HG02870 (cell line): Measurements from ENCODE around the gene MTNR1A.
"Not testable (repeated sequence)": the region's sequence is repeated elsewhere in the genome, so short reads cannot be mapped to it uniquely, and the experiment has no call there.

ENCODE experiments used
- ATAC-seq: cut with Tn5 transposase; IDR thresholded peaks from one replicate; pipeline ENCODE4 v1.9.1; 2021; ENCODE audit warnings: mild to moderate bottlenecking, moderate library complexity; ENCODE audit not compliant: unreplicated experiment

MTNR1A gene

DNA sequence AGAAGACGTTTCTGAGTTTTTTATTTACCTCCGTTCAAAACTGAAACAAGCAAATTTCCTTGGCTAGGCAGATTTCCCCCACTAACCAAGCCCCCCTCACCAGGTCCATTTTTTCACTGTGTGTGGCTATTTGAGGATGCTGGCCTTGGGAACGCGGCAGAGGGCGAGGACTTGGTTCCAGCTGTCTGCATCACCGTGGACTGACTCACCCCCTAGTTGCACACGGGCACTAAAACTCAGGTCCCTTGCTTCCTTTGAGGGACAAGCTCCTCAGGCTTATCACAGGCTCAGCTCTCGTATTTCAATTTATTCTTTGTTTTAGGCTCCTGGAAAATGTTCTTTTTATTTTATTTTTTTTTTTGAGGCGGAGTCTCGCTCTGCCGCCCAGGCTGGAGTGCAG is 8.4 kb upstream of the MTNR1A start:
- no peak for ATAC-seq

DNA sequence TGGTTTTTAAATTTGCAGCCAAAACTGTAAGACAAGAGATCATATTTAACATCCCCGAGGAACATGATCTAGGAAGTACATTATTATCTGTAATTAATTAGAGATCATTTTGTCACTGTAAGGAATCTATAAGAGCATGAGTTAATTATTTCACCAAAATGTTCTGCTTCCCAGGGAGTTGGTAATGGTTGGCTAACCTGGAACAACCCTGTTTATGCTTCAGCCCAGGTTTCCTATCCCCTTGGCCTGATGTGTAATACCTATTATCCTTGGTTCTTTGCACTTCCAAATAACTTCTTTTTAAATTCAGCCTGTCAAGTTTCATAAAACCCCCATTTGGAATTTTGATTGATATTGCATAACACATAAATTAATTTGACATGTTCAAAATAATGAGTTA is 6.4 kb upstream of the MTNR1A start:
- no peak for ATAC-seq

DNA sequence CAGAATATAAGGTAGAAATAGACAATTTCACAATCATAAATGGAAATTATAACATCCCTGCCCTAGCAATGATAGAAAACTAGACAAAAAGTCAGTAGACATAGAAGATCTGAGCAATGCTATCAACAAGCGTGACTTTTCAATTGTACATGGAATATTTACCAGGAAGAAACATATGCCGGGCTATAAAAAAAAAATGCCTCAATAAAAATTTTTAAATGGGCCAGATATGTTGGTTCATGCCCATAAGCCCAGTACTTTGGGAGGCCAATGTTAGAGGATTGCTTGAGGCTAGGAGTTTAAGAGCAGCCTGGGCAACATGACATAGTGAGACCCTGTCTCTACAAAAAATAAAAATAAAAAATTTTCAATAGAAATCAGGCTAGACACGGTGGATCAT is 5.3 kb upstream of the MTNR1A start:
- ATAC-seq = no peak

DNA sequence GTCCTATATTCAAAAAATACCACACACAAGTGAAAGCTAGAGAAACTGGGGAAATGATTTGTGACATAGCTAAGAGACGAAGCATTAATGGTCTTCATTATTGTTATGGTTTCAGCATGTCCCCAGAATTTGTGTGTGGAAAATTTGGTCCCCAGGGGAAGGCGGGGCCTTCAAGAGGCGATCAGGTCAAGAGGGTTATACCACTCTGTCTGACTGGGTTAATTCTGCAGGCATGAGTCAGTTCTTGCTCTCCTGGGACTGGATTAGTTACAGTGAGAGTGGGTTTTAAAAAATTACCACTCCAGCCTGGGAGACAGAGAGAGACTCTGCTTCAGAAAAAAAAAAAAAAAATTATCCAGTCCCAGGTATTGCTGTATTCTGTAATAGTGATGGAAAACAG is 2.1 kb upstream of the MTNR1A start:
- ATAC-seq = no peak

DNA sequence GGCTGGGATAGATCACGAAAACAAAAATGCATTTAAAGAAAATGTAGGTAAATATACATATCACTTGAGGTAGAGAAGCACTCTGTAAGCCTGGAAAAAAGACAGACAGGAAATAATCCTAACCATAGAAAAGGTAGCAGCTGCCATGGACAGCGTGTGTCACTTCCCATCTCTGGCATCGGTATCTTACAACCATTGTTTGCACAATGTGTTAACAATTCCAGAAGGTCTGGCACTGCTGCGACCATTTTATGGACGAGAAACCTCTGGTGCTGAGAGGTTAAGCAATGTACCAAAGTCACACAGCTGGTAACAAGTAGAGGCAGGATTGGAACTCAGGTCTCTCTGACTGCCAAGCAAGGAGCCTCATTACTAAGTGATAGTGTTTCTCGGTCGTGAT is 1.7 kb upstream of the MTNR1A start:
- ATAC-seq = no peak

DNA sequence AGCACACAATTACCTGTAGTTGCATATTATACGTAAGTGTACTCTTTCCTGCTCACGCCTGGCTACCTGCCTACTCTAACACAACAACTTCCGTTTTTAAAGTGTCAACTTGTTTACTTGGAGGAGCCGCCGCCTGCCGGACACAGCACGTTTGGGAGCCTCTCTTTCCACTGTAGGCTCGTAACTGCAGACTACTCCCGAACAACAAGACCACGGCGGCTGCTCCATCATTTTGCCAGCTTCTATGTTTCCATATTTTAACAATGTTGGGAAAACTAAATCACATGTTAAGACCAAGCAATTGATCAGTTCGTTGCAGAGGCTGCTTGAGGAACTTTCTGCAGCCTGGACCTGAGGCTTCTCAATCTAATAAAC is 841 bp downstream of the MTNR1A start:
- ATAC-seq = no peak

DNA sequence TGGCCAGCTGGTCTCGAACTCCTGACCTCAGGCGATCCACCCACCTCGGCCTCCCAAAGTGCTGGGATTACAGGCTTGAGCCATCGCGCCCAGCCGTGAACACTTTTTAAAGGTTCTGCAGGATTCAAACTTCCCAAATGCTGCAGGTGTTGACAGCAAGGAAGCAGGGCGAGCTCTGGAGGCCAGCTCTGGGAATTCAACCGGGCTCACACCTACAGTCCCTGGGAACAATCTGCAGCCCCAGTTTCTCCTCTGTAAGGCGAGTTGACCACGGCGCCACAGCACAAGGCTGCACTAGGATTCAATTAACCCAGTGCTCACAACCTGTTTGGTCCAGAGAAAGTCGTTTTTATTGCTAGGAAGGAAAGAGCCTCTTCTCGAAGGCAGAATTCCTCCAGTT is 1.6 kb downstream of the MTNR1A start:
- no peak for ATAC-seq

DNA sequence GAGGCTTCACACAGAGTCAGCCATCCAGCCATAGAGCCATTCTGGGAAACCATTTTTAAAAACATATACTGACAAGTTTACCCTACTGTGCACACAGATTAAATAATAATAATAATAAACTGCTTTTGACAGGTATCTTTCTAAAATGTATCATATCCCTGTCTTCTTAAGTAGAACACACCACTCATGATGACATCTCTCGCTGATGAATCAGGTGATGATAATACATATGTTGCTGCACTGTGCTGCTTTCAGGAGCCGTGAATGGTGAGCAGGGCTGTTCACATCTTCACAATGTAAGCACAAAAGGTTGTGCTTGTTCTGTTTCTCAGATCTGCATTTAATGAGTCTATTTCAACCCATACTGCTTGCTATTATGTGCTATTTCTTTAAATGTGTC is 3.5 kb downstream of the MTNR1A start:
- no peak for ATAC-seq

DNA sequence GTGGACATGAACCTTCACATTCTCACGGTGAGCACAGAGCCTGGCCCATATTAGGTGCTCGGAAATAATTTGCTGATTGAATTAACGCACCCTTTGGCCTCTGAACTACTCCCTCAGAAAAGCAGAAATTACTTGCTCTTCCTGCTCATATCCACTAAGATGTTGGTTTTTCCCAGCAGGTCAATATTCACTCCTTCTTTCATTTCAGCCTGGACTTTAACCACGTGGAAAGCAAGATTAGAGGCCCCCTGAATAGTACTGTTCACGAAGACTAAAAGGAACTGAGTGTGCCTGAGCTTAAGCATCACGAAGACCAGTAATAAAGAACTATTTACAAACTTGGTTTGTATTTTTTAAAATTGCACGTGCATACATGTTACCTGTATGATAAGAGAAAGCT is 9.9 kb downstream of the MTNR1A start:
- ATAC-seq = no peak

DNA sequence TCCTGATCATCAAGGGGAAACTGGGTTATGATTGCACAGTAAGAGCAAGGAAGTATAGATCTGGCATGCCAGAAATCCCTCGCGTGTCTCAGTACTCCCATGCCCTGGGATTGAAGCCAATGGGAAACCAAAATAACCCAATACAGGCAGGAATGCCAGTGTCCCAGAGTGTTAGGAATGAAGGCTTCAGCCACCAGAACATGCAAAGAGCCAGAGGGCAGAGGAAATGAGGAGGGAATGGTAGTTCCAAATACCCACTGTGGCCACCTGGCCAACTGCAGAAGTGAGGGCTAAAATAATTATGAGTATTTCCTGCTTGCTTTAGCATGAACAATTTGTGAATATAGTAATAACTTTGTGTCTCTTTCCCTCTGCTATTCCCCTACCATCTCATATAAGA is 12.2 kb downstream of the MTNR1A start:
- no peak for ATAC-seq

DNA sequence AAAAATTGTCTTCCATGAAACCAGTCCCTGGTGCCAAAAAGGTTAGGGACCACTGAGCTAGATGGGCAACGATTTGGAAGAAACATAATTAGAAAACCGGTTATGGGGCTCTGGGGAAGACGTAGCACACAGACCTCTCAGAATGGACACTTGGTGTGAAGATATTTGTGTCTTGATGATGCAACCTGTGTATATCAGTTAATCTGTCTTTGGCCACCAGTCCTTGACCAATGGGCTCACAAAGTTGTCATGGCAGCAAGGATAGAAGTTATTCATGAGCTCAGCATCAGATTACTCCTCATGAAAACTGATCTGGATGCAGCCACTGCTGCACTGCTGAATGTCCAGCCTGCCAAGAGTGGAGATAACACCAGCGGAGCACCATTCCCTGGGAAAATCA is 13.6 kb downstream of the MTNR1A start:
- no peak for ATAC-seq

DNA sequence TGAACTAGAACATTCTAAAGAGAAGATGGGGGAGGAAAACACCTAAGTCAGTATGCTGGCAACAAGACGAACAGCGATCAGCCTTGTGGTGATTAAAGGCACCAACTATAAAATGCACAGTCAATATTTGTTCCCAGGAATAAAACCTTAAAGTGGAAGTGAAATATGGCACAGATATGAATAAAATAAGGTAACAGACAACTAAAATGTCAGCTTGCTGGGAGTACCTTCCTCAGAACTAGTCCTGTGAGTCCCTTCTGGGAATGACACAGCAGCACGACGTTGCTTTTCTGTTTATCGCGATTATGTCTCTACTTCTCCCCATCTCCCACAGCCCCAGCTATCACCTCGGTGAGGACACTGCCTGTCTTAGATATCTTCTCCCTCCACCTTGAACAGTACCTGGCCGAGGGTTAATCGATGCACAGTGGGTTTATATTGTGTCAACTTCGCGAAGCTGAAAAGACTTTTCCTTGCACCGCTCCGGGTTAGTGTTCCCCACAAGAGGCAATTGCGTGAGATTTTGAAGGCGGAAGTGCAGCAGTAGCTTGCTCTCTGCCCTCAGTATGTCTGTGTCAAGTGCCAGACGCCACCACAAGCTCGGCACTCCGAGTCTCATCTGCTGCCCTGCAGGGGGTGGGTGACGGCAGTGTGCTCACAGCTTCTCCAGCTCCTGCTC is 17.4 kb downstream of the MTNR1A start:
- no peak for ATAC-seq

DNA sequence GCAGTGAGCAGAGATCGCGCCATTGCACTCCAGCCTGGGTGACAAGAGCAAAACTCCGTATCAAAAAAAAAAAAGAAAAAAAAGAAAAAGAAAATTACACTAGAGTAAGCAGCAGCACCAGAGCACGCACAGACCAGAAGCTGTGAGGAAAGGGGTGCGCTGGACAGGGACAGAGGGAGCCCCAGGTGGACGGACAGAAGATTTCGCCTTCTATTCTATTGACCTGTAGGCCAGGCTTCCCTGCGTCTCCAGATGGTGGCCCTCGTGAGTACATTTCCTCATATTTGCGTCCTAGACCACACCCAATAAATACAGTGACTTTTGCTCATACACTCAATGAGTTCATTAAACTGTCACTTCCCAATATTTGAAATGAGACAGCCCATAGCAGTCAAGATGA is 19.1 kb downstream of the MTNR1A start:
- no peak for ATAC-seq

DNA sequence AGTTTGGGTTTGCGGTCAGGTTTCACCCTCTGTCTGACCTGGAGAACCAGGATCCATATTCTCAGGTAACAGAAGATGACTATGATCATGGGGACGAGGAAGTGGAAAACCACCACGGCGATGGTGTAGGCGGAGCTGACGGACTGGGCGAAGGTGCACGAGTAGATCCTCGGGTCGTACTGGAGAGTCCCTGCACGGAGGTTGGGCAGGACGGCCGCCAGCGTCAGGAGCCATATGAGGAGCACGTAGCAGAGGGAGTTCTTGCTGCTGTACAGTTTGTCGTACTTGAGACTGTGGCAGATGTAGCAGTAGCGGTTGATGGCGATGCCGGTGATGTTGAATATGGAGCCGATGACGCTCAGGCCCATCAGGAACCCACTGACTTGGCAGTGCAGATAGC is 21.3 kb downstream of the MTNR1A start:
- no peak for ATAC-seq

DNA sequence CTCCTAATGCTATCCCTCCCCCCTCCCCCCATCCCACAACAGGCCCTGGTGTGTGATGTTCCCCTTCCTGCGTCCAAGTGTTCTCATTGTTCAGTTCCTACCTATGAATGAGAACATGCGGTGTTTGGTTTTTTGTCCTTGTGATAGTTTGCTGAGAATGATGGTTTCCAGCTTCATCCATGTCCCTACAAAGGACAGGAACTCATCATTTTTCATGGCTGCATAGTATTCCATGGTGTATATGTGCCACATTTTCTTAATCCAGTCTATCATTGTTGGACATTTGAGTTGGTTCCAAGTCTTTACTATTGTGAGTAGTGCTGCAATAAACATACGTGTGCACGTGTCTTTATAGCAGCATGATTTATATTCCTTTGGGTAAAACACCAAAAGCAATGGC is 31.4 kb downstream of the MTNR1A start:
- ATAC-seq = not testable (repeated sequence)

DNA sequence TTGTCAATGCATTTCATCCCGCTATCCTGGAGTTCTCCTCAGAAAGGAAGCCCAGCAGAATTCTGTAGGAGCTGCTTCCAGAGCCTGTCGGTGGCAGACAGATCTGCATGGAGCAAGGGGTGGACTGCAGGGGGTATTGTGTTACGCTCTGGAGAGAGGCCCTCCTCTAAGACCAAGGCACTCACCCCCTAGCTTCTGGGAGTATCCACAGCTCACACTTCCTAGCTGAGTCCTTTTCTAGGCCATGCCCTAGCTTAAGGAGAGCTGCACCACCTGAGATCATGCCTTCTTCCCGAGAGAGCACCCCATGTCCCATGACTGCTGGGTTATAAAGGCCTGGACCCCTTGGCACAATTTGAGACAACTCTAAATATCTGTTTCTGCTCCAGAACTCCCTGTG is 39.1 kb downstream of the MTNR1A start:
- ATAC-seq = no peak

DNA sequence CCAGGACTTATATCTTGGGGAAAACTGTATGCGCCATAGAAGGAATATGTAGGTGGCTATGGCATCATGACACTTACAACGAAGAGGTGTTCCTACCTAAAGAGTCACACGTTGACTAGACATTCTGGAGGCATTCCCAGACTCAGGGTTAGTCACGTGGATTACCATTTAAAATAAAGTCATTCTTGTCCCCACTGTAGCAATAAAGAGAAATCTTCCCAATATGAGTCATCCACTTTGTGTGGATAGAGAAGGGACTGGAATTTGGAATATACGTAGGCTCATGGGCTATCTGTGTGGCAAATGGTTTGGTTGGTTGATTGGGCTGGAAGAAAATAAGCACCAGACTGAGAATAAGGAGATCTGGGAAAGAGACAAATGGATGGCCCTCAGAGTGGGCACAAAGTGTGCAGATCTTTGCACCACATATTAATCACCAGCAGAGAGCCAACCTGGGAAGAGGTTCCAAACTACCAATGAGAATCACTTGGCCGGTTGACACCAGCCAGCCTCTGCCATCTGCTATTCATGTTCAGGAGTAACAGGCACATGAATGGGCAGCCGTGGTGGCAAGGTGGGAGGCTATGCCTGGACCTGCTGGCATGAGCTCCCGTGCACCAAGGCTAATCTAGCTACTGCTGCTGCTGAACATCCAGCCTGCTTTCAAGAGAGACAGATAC is 41.0 kb downstream of the MTNR1A start:
- no peak for ATAC-seq

DNA sequence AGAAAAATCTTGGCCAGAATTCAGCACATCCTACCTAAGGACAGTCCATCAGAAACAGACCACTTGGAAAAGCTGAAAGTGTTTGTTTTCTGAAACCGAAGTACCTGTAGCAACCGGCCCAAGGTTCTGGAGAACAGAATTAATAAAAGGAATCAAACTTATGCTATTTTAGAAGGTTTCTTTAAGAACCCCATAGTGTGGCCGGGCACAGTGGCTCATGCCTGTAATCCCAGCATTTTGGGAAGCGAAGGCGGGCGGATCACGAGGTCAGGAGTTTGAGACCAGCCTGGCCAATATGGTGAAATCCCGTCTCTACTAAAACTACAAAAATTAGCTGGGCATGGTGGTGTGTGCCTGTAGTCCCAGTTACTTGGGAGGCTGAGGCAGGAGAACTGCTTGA is 50.6 kb downstream of the MTNR1A start:
- ATAC-seq = not testable (repeated sequence)

DNA sequence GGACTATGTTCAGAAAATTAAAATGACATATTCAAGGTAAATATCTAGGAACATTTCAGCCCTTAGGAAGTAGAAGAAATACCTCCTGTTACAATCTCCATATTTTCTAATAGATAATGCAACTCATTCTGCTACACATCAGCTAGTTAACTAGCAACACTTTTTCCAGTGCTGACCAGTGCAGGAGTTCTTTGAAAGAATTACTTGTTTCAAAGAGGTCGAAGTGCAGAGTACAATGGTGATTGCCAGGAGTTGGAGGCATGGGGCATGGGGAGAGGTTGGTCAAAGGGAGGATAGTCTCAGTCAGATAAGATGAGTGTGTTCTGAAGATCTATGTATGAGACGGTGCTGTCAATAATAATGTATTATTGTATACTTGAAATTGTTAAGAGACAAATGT is 53.1 kb downstream of the MTNR1A start:
- ATAC-seq = no peak

DNA sequence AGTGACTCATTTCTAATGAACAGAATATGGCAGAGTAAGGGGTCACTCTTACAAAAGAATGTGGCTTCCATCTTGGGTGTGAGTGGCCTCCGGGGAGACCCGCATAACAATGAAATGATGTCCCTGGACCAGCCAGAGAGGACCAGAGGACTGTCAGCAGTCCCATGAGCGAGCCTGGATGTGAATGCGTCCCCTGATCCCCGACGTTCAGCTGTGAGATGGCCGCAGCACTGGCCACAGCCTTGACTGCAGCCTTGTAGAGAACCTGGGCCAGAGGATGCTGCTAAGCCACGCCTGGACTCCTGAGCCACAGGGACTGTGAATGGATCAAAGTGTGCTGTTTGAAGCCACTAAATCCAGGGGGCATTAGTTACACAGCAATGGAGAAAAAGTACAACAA is 53.8 kb downstream of the MTNR1A start:
- ATAC-seq = no peak

DNA sequence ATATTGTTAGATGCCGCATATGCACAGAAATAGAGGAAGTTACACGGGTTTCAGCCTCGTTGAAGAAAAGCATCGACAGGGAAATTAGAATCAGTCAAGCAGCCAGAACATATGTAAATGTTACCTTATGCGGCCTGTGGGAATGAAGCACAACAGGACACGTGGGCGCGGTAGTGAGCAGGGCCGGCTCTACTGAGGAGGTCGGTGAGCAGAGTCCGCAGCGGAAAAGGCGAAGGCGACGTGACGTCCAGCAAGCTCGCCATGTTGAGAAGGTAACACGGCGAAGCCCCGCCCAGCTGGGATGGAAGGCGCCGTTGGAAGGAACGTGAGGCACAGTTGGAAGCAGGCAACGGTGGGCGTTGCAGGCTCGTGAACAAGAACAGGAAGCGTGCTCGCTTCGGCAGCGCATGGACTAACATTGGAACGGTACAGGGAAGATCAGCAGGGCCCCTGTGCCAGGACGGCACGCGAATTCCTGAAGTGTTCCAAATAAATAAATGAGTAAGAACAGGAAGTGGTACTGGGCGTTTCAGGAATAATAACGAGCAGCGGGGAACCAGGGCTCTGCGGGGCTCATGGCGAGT is 54.6 kb downstream of the MTNR1A start:
- no peak for ATAC-seq

DNA sequence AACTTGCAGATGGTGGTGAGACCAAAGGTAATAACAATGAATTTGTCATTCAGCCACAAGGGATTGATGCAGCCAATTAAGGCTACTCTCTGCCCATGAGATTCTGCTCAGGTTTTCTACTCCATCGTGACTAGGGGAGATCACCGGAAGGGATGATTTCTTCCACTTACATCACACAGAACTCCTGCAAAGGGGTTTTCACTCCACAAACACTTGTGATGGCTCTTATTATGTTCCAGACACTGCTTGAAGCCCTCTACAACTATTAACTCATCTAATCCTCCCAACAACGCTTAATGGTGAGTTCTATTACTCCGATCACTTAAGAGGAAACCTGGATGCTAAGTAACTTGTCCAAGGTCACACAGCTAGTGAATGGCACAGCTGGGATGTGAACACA is 55.9 kb downstream of the MTNR1A start:
- no peak for ATAC-seq

DNA sequence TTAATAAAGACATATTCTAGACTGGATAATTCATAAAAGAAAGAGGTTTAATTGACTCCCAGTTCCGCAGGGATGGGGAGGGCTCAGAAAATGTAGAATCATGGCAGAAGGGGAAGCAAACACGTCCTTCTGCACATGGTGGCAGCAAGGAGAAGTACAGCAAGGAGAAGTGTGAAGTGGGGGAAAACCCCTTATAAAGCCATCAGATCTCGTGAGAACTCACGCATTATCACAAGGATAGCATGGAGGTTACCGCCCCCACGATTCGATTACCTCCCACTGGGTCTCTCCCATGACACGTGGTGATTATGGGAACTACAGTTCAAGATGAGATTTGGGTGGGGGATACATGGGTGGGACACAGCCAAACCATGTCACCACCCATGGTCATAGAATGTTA is 58.3 kb downstream of the MTNR1A start:
- no peak for ATAC-seq
